ENCODE data around the gene C12orf43. TPM values are rescaled to one million over a fixed set of nuclear protein-coding genes. Genes with fewer than 3 reads are reported as not detected.

C12orf43 gene
- total RNA-seq, 1 donor = 13.0 TPM

GRCh38 chr12:120994059-120994458 is 22.2 kb downstream of the C12orf43 start:
- H3K4me3 ChIP-seq (ENCODE audit: low read depth, low read length) = no peak overlapping the region
- no peak for DNase-seq (ENCODE audit: low read depth)
- no peak for TF ChIP-seq CTCF (IDR thresholded peaks at IDR 0.05; ENCODE audit: insufficient read depth, low read depth, low read length)

GRCh38 chr12:120993496-120993895 is 22.8 kb downstream of the C12orf43 start:
- TF ChIP-seq CTCF (IDR thresholded peaks at IDR 0.05; ENCODE audit: insufficient read depth, low read depth, low read length) = no peak
- DNase-seq (ENCODE audit: low read depth) = no peak
- no peak overlapping the region for H3K4me3 ChIP-seq (ENCODE audit: low read depth, low read length)

- no peak for DNase-seq (ENCODE audit: low read depth)
- no peak overlapping the region for H3K4me3 ChIP-seq (ENCODE audit: low read depth, low read length)
- no peak for TF ChIP-seq CTCF (IDR thresholded peaks at IDR 0.05; ENCODE audit: insufficient read depth, low read depth, low read length)
Measured at GRCh38 chr12:120992989-120993388, 23.3 kb downstream of the C12orf43 start.

GRCh38 chr12:120991965-120992364 is 24.3 kb downstream of the C12orf43 start:
- no peak for TF ChIP-seq CTCF (IDR thresholded peaks at IDR 0.05; ENCODE audit: insufficient read depth, low read depth, low read length)
- no peak for DNase-seq (ENCODE audit: low read depth)
- no peak overlapping the region for H3K4me3 ChIP-seq (ENCODE audit: low read depth, low read length)

GRCh38 chr12:120990487-120991055 is 25.7 kb downstream of the C12orf43 start:
- no peak for TF ChIP-seq CTCF (IDR thresholded peaks at IDR 0.05; ENCODE audit: insufficient read depth, low read depth, low read length)
- H3K4me3 ChIP-seq (ENCODE audit: low read depth, low read length) = no peak overlapping the region
- no peak for DNase-seq (ENCODE audit: low read depth)

- TF ChIP-seq CTCF (IDR thresholded peaks at IDR 0.05; ENCODE audit: insufficient read depth, low read depth, low read length) = no peak
- DNase-seq (ENCODE audit: low read depth) = no peak
Measured at GRCh38 chr12:120989687-120990086, 26.6 kb downstream of the C12orf43 start.

GRCh38 chr12:120988658-120989057 is 27.6 kb downstream of the C12orf43 start:
- no peak for DNase-seq (ENCODE audit: low read depth)
- no peak overlapping the region for H3K4me3 ChIP-seq (ENCODE audit: low read depth, low read length)
- no peak for TF ChIP-seq CTCF (IDR thresholded peaks at IDR 0.05; ENCODE audit: insufficient read depth, low read depth, low read length)

More at GRCh38 chr12:120989687-120990086, 26.6 kb downstream of the C12orf43 start:
- no peak overlapping the region for H3K4me3 ChIP-seq (ENCODE audit: low read depth, low read length)

Measured in fibroblast of villous mesenchyme (primary cell).